CD4-positive, alpha-beta T cell treated with Interleukin-4 for 4 hours (primary cell): ENCODE data around the gene ZDHHC14.
"Not testable (repeated sequence)": the region's sequence is repeated elsewhere in the genome, so short reads cannot be mapped to it uniquely, and the experiment has no call there.

ENCODE experiments used
- DNase-seq: peaks from one replicate; pipeline ENCODE4 v3.0.0-alpha.2; 2020

The ZDHHC14 gene

DNA sequence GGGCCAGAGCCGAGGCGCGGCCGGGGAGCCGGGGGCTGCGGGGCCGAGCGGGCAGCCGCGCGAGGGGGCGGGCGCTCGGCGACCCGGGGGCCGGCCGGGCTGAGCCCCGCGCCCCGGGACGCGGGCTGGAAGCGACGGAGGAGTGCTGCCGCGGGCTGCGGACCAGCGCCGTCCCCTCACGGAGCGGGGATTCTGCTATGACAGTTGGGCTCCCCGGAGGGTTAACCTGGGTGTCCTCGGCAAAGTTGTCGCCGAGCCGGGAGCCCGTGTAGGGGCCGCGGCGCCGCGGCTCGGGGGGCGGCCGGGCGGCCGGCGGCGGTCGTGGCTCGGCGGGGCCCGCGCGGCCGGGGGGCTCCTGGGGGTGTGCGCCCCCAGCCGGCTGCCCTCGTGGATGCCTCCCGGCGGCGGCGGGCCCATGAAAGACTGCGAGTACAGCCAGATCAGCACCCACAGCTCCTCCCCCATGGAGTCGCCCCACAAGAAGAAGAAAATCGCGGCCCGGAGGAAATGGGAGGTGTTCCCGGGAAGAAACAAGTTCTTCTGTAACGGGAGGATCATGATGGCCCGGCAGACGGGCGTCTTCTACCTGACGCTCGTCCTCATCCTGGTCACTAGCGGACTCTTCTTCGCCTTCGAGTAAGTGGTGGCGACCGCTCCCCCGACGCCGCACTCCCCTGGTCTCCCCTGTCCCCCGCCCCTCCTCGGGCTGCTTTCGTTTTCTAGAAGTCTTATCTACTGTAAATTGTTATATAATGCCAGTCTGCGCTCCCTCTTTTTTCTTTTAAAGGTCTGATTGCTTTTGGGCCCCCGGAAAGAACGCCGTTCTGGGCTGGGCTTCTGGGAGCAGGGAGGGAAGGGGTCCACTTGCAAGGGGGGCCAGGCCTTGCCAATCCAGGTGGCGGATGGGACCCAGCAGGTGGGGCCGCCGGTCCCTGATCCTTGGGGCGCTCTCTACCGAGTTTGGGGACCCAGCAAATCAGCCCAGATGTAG lies 936 bp downstream of the ZDHHC14 start:
- DNase-seq, result peak; percentile 48

DNA sequence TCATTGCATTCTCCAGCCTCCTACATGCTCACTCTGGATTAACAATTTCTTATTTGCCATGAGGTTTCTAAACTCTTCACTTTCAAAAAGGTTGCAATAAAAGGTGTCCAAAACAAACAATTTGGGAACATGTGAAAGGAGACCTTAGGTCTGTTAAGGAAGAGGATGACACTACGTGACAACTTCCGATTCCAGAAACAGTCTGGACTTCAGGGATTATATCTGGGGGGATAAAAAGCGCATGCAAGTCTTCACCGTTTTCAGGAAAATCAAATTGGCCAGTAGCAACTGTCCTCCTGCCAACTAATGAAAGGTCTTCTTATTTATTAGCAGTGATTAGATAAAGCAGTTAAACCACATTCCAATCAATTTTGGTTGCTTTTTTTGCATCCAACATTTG lies 1.8 kb downstream of the ZDHHC14 start:
- no peak for DNase-seq

GRCh38 chr6:157383471-157383870 lies 2.5 kb downstream of the ZDHHC14 start:
- no peak for DNase-seq

GRCh38 chr6:157384962-157385361 lies 4.0 kb downstream of the ZDHHC14 start:
- DNase-seq, result not testable (repeated sequence)

- DNase-seq, result peak; percentile 9
Observed at GRCh38 chr6:157385482-157385881, 4.5 kb downstream of the ZDHHC14 start.

GRCh38 chr6:157386023-157386422 lies 5.0 kb downstream of the ZDHHC14 start:
- DNase-seq, result no peak

GRCh38 chr6:157386454-157386853 lies 5.5 kb downstream of the ZDHHC14 start:
- DNase-seq, result no peak

DNA sequence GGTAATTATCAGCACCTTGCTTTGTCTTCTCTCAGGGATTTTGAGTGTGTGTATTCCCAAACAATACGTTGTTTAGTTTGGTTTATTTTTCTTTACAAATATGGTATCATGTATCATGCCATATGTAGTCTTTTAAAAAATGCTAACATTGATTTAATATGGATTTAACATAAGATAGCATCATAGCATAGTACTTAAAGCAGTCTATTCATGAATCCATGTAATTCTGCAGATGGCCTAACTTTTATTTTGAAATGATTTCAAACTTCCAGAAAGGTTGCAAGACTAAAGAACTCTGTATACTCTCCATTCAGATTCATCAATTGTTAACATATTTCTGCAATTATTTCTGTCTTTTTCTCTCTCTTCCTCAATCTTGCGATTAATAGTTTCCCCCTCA lies 7.9 kb downstream of the ZDHHC14 start:
- no peak for DNase-seq

GRCh38 chr6:157390273-157391060 lies 9.5 kb downstream of the ZDHHC14 start:
- DNase-seq, result no peak

DNA sequence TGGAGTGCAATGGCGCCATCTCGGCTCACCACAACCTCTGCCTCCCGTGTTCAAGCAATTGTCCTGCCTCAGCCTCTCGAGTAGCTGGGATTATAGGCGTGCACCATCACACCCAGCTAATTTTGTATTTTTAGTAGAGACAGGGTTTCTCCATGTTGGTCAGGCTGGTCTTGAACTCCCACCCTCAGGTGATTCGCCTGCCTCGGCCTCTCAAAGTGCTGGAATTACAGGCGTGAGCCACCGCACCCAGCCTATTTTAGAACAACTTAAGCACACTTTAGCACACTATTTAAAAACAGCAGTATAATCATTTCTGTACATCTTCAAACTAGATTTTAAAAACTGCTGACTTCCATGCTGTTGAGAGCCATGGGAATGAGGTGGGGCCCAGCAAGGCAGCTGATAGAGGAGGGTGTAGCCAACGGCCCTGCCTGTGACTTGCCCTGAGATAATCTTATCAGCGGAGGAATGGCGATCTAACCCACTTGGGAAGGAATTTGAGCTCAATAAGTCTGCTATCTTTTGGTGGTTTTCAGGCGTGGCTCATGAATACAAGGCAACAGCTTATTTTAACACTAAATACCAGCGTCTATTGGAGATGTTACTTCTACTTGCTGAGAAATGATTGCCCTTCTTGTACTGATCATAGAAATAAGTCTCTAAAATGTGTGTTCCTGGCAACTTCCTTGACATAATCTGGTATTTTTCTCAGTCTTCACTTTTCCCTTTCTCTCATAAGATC lies 12.1 kb downstream of the ZDHHC14 start:
- DNase-seq, result no peak

DNA sequence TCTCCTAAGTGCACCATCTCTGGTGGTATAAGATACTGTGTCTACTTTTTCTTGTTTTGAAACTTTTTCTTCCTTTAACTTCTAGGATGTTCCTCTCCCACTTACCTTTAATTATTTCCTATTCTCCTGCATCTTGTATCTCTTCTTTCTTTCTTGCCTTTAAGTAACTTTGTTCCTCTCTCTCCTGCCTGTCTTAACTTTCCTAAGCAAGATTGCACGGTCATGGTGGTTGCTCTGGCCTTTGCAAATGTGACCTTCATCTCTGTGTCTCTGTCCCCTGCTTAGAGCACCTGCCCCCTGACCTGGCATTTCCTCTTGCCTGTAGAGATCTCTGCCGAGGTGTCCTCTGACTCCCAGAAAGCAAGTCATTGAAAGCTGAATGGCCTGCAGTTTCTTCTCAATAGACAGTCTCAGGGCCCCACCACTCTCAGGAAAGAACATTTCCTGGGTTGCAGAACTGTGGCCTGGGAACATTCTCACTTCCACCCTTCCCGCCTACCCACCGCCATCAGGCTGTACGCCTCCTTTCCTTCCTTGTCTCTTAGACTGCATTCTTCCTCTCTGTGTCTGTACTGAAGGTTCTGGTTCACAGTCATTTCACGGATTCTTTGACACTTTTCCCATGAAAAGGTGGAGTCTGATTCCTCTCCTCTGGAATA lies 12.8 kb downstream of the ZDHHC14 start:
- no peak for DNase-seq

DNA sequence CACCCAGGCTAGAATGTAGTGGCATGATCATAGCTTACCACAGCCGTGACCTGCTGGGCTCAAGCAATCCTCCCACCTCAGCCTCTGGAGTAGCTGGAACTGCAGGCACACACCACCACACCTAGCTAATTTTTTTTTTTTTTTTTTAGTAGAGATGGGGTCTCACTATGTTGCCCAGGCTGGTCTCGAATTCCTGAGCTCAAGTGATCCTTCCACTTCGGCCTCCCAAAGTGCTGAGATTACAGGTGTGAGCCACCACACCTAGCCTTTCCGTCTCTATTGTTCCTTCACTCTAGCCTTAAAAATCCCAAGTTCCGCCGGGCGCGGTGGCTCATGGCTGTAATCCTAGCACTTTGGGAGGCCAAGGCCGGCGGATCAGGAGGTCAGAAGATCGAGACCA lies 14.2 kb downstream of the ZDHHC14 start:
- DNase-seq, result not testable (repeated sequence)

GRCh38 chr6:157396026-157396425 lies 15.0 kb downstream of the ZDHHC14 start:
- DNase-seq, result no peak

GRCh38 chr6:157397660-157398059 lies 16.7 kb downstream of the ZDHHC14 start:
- DNase-seq, result no peak

GRCh38 chr6:157398151-157398550 lies 17.2 kb downstream of the ZDHHC14 start:
- no peak for DNase-seq

- no peak for DNase-seq
Observed at GRCh38 chr6:157400676-157401075, 19.7 kb downstream of the ZDHHC14 start.

- no peak for DNase-seq
Observed at GRCh38 chr6:157401734-157402338, 20.8 kb downstream of the ZDHHC14 start.

DNA sequence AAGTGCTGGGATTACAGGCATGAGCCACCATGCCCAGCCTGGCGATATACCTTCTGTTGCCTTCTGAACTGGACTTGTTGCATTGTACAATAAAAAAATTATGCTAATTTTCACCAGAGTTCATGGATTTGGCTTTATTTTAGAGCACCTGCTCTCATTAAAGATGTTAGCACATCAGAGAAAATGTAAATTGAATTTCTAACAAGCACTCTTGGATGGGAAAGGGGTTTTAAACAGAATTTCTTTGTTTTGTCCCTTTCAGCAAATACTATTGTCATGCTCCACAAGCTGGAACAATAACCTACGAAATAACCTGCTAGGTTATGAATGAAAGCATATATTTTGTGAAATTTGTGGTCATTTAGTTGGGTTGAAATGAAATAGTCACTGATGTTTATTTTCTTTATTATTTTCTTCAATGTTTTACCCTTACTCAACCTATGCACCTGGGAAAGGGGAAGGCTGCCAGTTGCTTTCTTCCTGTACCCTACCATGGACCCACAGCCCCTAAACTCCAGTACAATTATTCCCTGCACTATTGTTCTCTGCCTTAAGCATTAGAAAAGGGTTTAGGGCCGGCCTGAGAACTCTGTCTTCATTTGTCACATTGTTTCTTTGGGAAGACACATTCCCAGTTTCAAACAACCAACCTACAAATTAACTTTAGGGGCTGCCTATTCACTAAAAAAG lies 22.2 kb downstream of the ZDHHC14 start:
- DNase-seq, result no peak

DNA sequence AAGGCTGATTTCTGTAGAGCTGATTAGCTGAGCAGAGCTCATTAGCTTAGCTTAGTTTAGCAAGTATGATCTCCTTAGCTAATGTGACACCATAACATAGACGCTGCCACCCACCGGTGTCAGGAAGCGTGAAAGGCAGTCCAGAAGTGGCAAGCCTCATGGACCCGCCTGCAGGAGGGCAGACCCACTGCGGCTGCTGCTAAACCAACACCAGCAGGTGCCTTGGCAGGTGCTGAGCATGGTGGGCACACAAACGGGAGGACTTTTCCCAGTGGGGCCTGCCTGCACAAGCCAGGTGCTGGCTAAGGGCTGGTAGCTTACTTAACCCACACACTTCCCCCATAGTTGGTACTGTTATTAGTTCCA lies 22.7 kb downstream of the ZDHHC14 start:
- no peak for DNase-seq

DNA sequence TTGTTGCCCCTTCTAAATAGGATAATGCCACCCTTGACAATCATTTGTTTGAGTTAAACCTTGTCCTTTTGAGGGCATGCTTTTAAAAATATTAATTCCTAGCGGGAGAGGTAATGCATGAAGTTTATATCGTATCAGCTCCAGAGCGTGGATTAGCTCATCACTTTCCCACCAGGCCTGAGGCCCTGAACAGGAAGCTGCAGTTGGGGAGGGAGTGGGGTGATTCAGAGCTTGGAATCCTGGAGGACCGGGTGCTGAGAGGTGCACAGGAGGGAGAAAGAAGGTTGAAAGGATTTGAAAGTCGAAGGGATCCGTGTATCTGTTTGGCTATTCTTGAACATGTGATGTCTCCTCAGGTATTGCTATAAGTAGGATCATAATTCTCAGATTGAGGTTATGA lies 25.0 kb downstream of the ZDHHC14 start:
- no peak for DNase-seq

- DNase-seq, result no peak
Observed at GRCh38 chr6:157406661-157407060, 25.7 kb downstream of the ZDHHC14 start.

GRCh38 chr6:157407646-157408045 lies 26.7 kb downstream of the ZDHHC14 start:
- DNase-seq, result no peak
